Endothelial cell of umbilical vein (primary cell): ENCODE results near the gene ZDHHC14. TPM values are rescaled to one million over a fixed set of nuclear protein-coding genes. Genes with fewer than 3 reads are reported as not detected.
A peak's percentile ranks its signal among the peaks of the same experiment; 100 is the strongest.

Experiments used
- BruUV-seq: library from RNA; stranded (reverse); fragments of 400-500 nt; replicated peaks from 2 replicates; lab custom pipeline; 2021; lab: Mats Ljungman, UMichigan
- CTCF ChIA-PET: fragments of 300-600, 350-600 bp; sonication (Branson Sonifier 250); formaldehyde crosslinking; loops from one replicate; lab custom pipeline; 2021; ENCODE audit warnings: antibody characterized with exemption, inconsistent platforms; lab: Charles Lee
- POLR2A ChIA-PET: fragments of 300-600, 350-600 bp; sonication (Branson Sonifier 250); formaldehyde crosslinking; loops from one replicate; lab custom pipeline; 2021; ENCODE audit warnings: antibody characterized with exemption, inconsistent platforms; lab: Charles Lee
- DNase-seq: peaks from one replicate; pipeline ENCODE4 v3.0.0-alpha.2; 2011; ENCODE audit warnings: low read depth, low spot score
- FAIRE-seq: peaks from 2 replicates; lab custom pipeline; 2011; peaks lifted over from hg19 to GRCh38; lab: Jason Lieb, UNC
- H2AFZ ChIP-seq: 2 replicates; pipeline ENCODE4 v1.6.0; 2012; ENCODE audit warnings: low read depth, low read length, control low read depth, inconsistent platforms
- H3K27ac ChIP-seq: 2 replicates; pipeline ENCODE4 v1.5.1; 2011; ENCODE audit warnings: low read depth, mild to moderate bottlenecking, control low read depth, low read length, moderate library complexity; ENCODE audit not compliant: insufficient read depth
- H3K27me3 ChIP-seq, 2 experiments: 2 replicates each; pipeline versions ENCODE4 v1.6.0 to v1.6.1; 2011; ENCODE audit warnings: low read length in 2 of 2, mixed read lengths in 1 of 2; ENCODE audit not compliant: control insufficient read depth in 2 of 2, insufficient read depth in 2 of 2
- H3K36me3 ChIP-seq, 2 experiments: 2 replicates in 1 of 2; 3 replicates in 1 of 2; pipeline ENCODE4 v1.5.1; 2011; ENCODE audit warnings: low read length in 2 of 2, mild to moderate bottlenecking in 1 of 2, moderate library complexity in 1 of 2; ENCODE audit not compliant: control insufficient read depth in 2 of 2, insufficient read depth in 2 of 2; ENCODE audit errors: extremely low read depth in 1 of 2
- H3K4me1 ChIP-seq: 3 replicates; pipeline ENCODE4 v1.5.1; 2011; ENCODE audit warnings: mild to moderate bottlenecking, low read length; ENCODE audit not compliant: control insufficient read depth, insufficient read depth; ENCODE audit errors: extremely low read depth
- H3K4me2 ChIP-seq: 2 replicates; pipeline ENCODE4 v1.6.1; 2011; ENCODE audit warnings: low read length, control low read depth, mixed read lengths; ENCODE audit not compliant: insufficient read depth
- H3K4me3 ChIP-seq, 3 experiments: fragments of 200-600 bp in 1 of 3; sonication (generic), shearing (Covaris generic) in 1 of 3; replicated peaks in 1 of 3; 2 replicates each; pipeline ENCODE4 v1.5.1; 2011 to 2016; ENCODE audit warnings: control low read depth in 3 of 3, low read length in 3 of 3, mild to moderate bottlenecking in 2 of 3, inconsistent platforms in 1 of 3, low read depth in 1 of 3, moderate library complexity in 1 of 3; ENCODE audit not compliant: insufficient read depth in 1 of 3
- H3K79me2 ChIP-seq: 2 replicates; pipeline ENCODE4 v1.6.0; 2012; ENCODE audit warnings: low read length, inconsistent platforms; ENCODE audit not compliant: control insufficient read depth, insufficient read depth
- H3K9ac ChIP-seq: replicated peaks from 2 replicates; pipeline ENCODE3; 2011; ENCODE audit warnings: low read length, control low read depth; ENCODE audit not compliant: insufficient read depth; ENCODE audit errors: extremely low read depth
- H3K9me1 ChIP-seq: replicated peaks from 3 replicates; pipeline ENCODE4 v1.6.0; 2011; ENCODE audit warnings: mild to moderate bottlenecking, low read length; ENCODE audit not compliant: control insufficient read depth, insufficient read depth; ENCODE audit errors: extremely low read depth
- H3K9me3 ChIP-seq: replicated peaks from 2 replicates; pipeline ENCODE4 v1.5.1; 2012; ENCODE audit warnings: low read length, inconsistent platforms; ENCODE audit not compliant: control insufficient read depth, insufficient read depth
- H4K20me1 ChIP-seq: replicated peaks from 2 replicates; pipeline ENCODE3; 2011; ENCODE audit warnings: mild to moderate bottlenecking, low read length; ENCODE audit not compliant: control insufficient read depth, insufficient read depth; ENCODE audit errors: extremely low read depth
- CTCF ChIP-seq, 2 donors: IDR thresholded peaks; 1 replicate in 1 of 2; 2 replicates in 1 of 2; pipeline ENCODE4 v1.5.1; 2011; ENCODE audit warnings: low read length in 2 of 2, mild to moderate bottlenecking in 2 of 2, moderate library complexity in 2 of 2, control low read depth in 1 of 2, inconsistent platforms in 1 of 2, low read depth in 1 of 2; ENCODE audit not compliant: insufficient read depth in 1 of 2; ENCODE audit errors: extremely low read depth in 1 of 2
- EZH2 ChIP-seq: IDR thresholded peaks from 2 replicates; pipeline ENCODE4 v1.6.1; 2012; ENCODE audit warnings: borderline replicate concordance, low read depth, mild to moderate bottlenecking, moderate library complexity, low read length, inconsistent platforms; ENCODE audit not compliant: severe bottlenecking
- FOS ChIP-seq: IDR thresholded peaks from 2 replicates; pipeline ENCODE4 v1.6.1; 2011; ENCODE audit warnings: mild to moderate bottlenecking, low read length, moderate library complexity, borderline replicate concordance; ENCODE audit not compliant: insufficient read depth
- GATA2 ChIP-seq: IDR thresholded peaks from 2 replicates; pipeline ENCODE4 v1.7.0; 2011; ENCODE audit warnings: low read depth, mild to moderate bottlenecking, moderate library complexity, mixed read lengths, low read length; ENCODE audit not compliant: insufficient read length, insufficient read depth
- JUN ChIP-seq: IDR thresholded peaks from 2 replicates; pipeline ENCODE4 v1.6.1; 2011; ENCODE audit warnings: borderline replicate concordance, low read depth; ENCODE audit not compliant: insufficient read length, insufficient read depth
- MAX ChIP-seq: IDR thresholded peaks from 2 replicates; pipeline ENCODE4 v1.6.1; 2011; ENCODE audit not compliant: insufficient read depth, insufficient read length
- MYC ChIP-seq: IDR thresholded peaks from one replicate; pipeline ENCODE4 v1.6.1; 2011; ENCODE audit warnings: mild to moderate bottlenecking, low read depth, low read length
- POLR2A ChIP-seq: IDR thresholded peaks from 2 replicates; pipeline ENCODE4 v1.6.1; 2012; ENCODE audit warnings: low read depth, mild to moderate bottlenecking, control low read depth, low read length
- POLR2AphosphoS5 ChIP-seq: IDR thresholded peaks from 2 replicates; pipeline ENCODE4 v1.6.1; 2012; ENCODE audit warnings: low read depth, mild to moderate bottlenecking, control low read depth, low read length, moderate library complexity; ENCODE audit not compliant: insufficient read depth
- dilution Hi-C: fragments of 300-500 bp; cut with MboI; formaldehyde crosslinking; loops from one replicate; pipeline ENCODE4 v1.15.0; 2019; ENCODE audit warnings: low sequenced_read_pairs; ENCODE audit not compliant: extremely low pct_ligation_motif_present
- intact Hi-C: fragments of 100-400 bp; cut with micrococcal nuclease; formaldehyde crosslinking; loops from one replicate; pipeline ENCODE4 v1.10.0; 2022
- polyA plus RNA-seq, 4 experiments: library from polyadenylated mRNA; depleted of rRNA in 3 of 4; stranded (reverse) in 3 of 4; unstranded in 1 of 4; fragments of >200 nt; gene quantifications; 2 replicates each; pipeline versions ENCODE4 v1.2.1 to v1.2.3, GENCODE V29; 2011 to 2012; ENCODE audit warnings: missing spikeins in 1 of 4
- total RNA-seq: library from RNA; stranded (reverse); gene quantifications from 2 replicates; pipeline ENCODE4 v1.2.3, GENCODE V29; 2021

ZDHHC14 gene
- total and polyA plus RNA-seq, 2 donors (not counting 3 experiments of a cell fraction or from before 2014, with no cell fraction given) = 23.0 to 25.6 TPM

- ChIA-PET CTCF (interaction anchor here (0.7 to 2.5 kb wide), 4 partner anchors 51 to 301 kb away, joined by 3 to 13 read pairs (median 6); no protein-coding TSS in a partner anchor), POLR2A (no interaction called here)
- DNase-seq (peak; percentile 35), FAIRE-seq (no peak)
- Histone ChIP-seq H3K9me3 (no peaks in the 10 kb centered on the region), H3K9ac (no peak overlapping the region), H3K4me1 (peaks cover 13% of the 10 kb centered on the region), H4K20me1 (no peaks in the 10 kb centered on the region), H3K79me2 (no peaks in the 10 kb centered on the region), H2AFZ (no peak overlapping the region), H3K27ac (no peak overlapping the region), H3K36me3 (no peaks in the 10 kb centered on the region), H3K9me1 (no peaks in the 10 kb centered on the region), H3K4me2 (no peak overlapping the region), H3K4me3 (no peak overlapping the region), H3K27me3 (no peaks in the 10 kb centered on the region)
- no TSS peak for BruUV-seq
- dilution Hi-C loops = no loop called here
- intact Hi-C loops = no loop called here
- TF ChIP-seq POLR2AphosphoS5 (no peak), CTCF (IDR thresholded peaks at IDR 0.05; ENCODE audit: extremely low read depth in 1 of 2, insufficient read depth in 1 of 2, low read depth in 1 of 2, low read length in 2 of 2) (peak in 1 of 2 donors; percentile 35)
Observed at GRCh38 chr6:157615420-157615769, 234.4 kb downstream of the ZDHHC14 start.

GRCh38 chr6:157615951-157616350 lies 235.0 kb downstream of the ZDHHC14 start:
- Histone ChIP-seq H3K4me2 (no peak overlapping the region), H3K36me3 (no peaks in the 10 kb centered on the region), H3K9ac (no peak overlapping the region), H3K27me3 (no peaks in the 10 kb centered on the region), H3K27ac (no peak overlapping the region), H3K4me3 (no peak overlapping the region), H4K20me1 (no peaks in the 10 kb centered on the region), H3K9me3 (no peaks in the 10 kb centered on the region), H3K4me1 (peaks cover 13% of the 10 kb centered on the region), H3K79me2 (no peaks in the 10 kb centered on the region), H3K9me1 (no peaks in the 10 kb centered on the region), H2AFZ (no peak overlapping the region)
- TF ChIP-seq FOS (no peak), MAX (no peak), EZH2 (no peak), JUN (no peak), MYC (no peak), CTCF (IDR thresholded peaks at IDR 0.05; ENCODE audit: extremely low read depth in 1 of 2, insufficient read depth in 1 of 2, low read depth in 1 of 2, low read length in 2 of 2) (no peak), POLR2A (no peak), GATA2 (no peak), POLR2AphosphoS5 (no peak)
- intact Hi-C loops = no loop called here
- dilution Hi-C loops = no loop called here
- no peak for DNase-seq
- no peak for FAIRE-seq
- CTCF ChIA-PET = interaction anchor here (0.7 to 2.5 kb wide), 4 partner anchors 51 to 301 kb away, joined by 3 to 13 read pairs (median 6); no protein-coding TSS in a partner anchor
- BruUV-seq = no TSS peak
- POLR2A ChIA-PET = interaction anchor here (0.6 kb wide), 1 partner anchor 48 kb away, joined by 4 read pairs; no protein-coding TSS in a partner anchor
